Vagina (tissue), 2 donors: ENCODE measurements around the gene MDN1.

Experiments
- CTCF ChIP-seq, 3 experiments: fragments of 450-650 bp in 2 of 3; fragments of 200-600 bp in 1 of 3; sonication (generic) in 1 of 3; IDR thresholded peaks; one replicate each; pipeline ENCODE4 v1.5.1; 2017 to 2019; ENCODE audit warnings: antibody characterized with exemption in 3 of 3, mild to moderate bottlenecking in 2 of 3, moderate library complexity in 2 of 3
- POLR2A ChIP-seq, 2 donors: fragments of 450-650 bp; IDR thresholded peaks; one replicate each; pipeline ENCODE4 v1.6.1; 2017; ENCODE audit warnings: antibody characterized with exemption in 2 of 2, mild to moderate bottlenecking in 2 of 2, moderate library complexity in 2 of 2
- POLR2AphosphoS5 ChIP-seq, 2 donors: sonication (generic); formaldehyde crosslinking; IDR thresholded peaks; one replicate each; pipeline ENCODE4 v1.9.0; 2017; ENCODE audit warnings: antibody characterized with exemption in 2 of 2, mild to moderate bottlenecking in 2 of 2, low read depth in 1 of 2; ENCODE audit not compliant: insufficient read depth in 1 of 2

GRCh38 chr6:89786970-89787369, 32.6 kb downstream of the MDN1 start:
- no peak for TF ChIP-seq CTCF (IDR thresholded peaks at IDR 0.05)
- TF ChIP-seq POLR2A (IDR thresholded peaks at IDR 0.05): no peak
- no peak for TF ChIP-seq POLR2AphosphoS5 (IDR thresholded peaks at IDR 0.05; ENCODE audit: insufficient read depth in 1 of 2, low read depth in 1 of 2)
